ENCODE results near the gene MAB21L3. TPM values are rescaled to one million over a fixed set of nuclear protein-coding genes. Genes with fewer than 3 reads are reported as not detected.

Gene MAB21L3
- total RNA-seq, 1 donor from 2014 or later: 0.34 TPM

- H3K4me1 Mint-ChIP-seq (ENCODE audit: low read depth, unreplicated experiment): peaks cover 8% of the 10 kb centered on the region
- peak overlapping the region; percentile 75 for H3K9ac ChIP-seq (ENCODE audit: low read length)
- TF ChIP-seq EZH2 (IDR thresholded peaks at IDR 0.05; ENCODE audit: insufficient read depth, low read length) (no peak), CTCF (IDR thresholded peaks at IDR 0.05; ENCODE audit: insufficient read depth, low read depth, low read length) (peak; percentile 67)
- peak overlapping the region; percentile 58 for H3K4me3 ChIP-seq (ENCODE audit: insufficient read depth, low read depth, low read length)
- no peaks in the 10 kb centered on the region for H3K4me1 ChIP-seq (ENCODE audit: insufficient read depth, low read length)
- no peak overlapping the region for H3K27ac ChIP-seq (ENCODE audit: low read depth, low read length)
- H4K20me1 ChIP-seq (ENCODE audit: insufficient read depth, low read length): no peaks in the 10 kb centered on the region
- H2AFZ ChIP-seq (ENCODE audit: low read depth, low read length): peak overlapping the region; percentile 93
- peak overlapping the region; percentile 84 for H3K4me3 Mint-ChIP-seq (ENCODE audit: unreplicated experiment)
- H3K36me3 Mint-ChIP-seq (ENCODE audit: low read depth, unreplicated experiment): no peaks in the 10 kb centered on the region
- peaks cover 11% of the 10 kb centered on the region for H3K27me3 ChIP-seq (ENCODE audit: insufficient read depth, low read length)
- peaks cover 2% of the 10 kb centered on the region for H3K9me3 Mint-ChIP-seq (ENCODE audit: unreplicated experiment)
- FAIRE-seq (no peak), DNase-seq (ENCODE audit: low read depth) (no peak)
- H3K4me2 ChIP-seq (ENCODE audit: low read length): peak overlapping the region; percentile 98
- H3K36me3 ChIP-seq (ENCODE audit: insufficient read depth, low read length): no peaks in the 10 kb centered on the region
- peaks cover 18% of the 10 kb centered on the region for H3K27me3 Mint-ChIP-seq (ENCODE audit: low read depth, unreplicated experiment)
- H3K27ac Mint-ChIP-seq (ENCODE audit: unreplicated experiment): peak overlapping the region; percentile 62
- no peaks in the 10 kb centered on the region for H3K9me3 ChIP-seq (ENCODE audit: insufficient read depth, low read depth, low read length)
- no peaks in the 10 kb centered on the region for H3K79me2 ChIP-seq (ENCODE audit: insufficient read depth, low read length)
These were observed 57.3 kb downstream of the MAB21L3 start for GRCh38 chr1:116168277-116169032.

- no peak for TF ChIP-seq CTCF (IDR thresholded peaks at IDR 0.05; ENCODE audit: insufficient read depth, low read depth, low read length)
- no peak for TF ChIP-seq EZH2 (IDR thresholded peaks at IDR 0.05; ENCODE audit: insufficient read depth, low read length)
- no peak overlapping the region for H3K27ac Mint-ChIP-seq (ENCODE audit: unreplicated experiment)
- H3K4me3 Mint-ChIP-seq (ENCODE audit: unreplicated experiment): no peak overlapping the region
- no peaks in the 10 kb centered on the region for H3K9me3 ChIP-seq (ENCODE audit: insufficient read depth, low read depth, low read length)
- no peak overlapping the region for H3K4me2 ChIP-seq (ENCODE audit: low read length)
- H3K4me3 ChIP-seq (ENCODE audit: insufficient read depth, low read depth, low read length): no peak overlapping the region
- FAIRE-seq: no peak
- H3K27me3 Mint-ChIP-seq (ENCODE audit: low read depth, unreplicated experiment): peaks cover 18% of the 10 kb centered on the region
- H3K36me3 Mint-ChIP-seq (ENCODE audit: low read depth, unreplicated experiment): no peaks in the 10 kb centered on the region
- H3K4me1 ChIP-seq (ENCODE audit: insufficient read depth, low read length): no peaks in the 10 kb centered on the region
- H3K9me3 Mint-ChIP-seq (ENCODE audit: unreplicated experiment): peaks cover 2% of the 10 kb centered on the region
- H4K20me1 ChIP-seq (ENCODE audit: insufficient read depth, low read length): no peaks in the 10 kb centered on the region
- H3K27me3 ChIP-seq (ENCODE audit: insufficient read depth, low read length): peaks cover 11% of the 10 kb centered on the region
- peaks cover 3% of the 10 kb centered on the region for H3K4me1 Mint-ChIP-seq (ENCODE audit: low read depth, unreplicated experiment)
- no peak overlapping the region for H3K9ac ChIP-seq (ENCODE audit: low read length)
- no peaks in the 10 kb centered on the region for H3K79me2 ChIP-seq (ENCODE audit: insufficient read depth, low read length)
- no peak overlapping the region for H2AFZ ChIP-seq (ENCODE audit: low read depth, low read length)
- H3K27ac ChIP-seq (ENCODE audit: low read depth, low read length): no peak overlapping the region
- H3K36me3 ChIP-seq (ENCODE audit: insufficient read depth, low read length): no peaks in the 10 kb centered on the region
- no peak for DNase-seq (ENCODE audit: low read depth)
These were observed 58.7 kb downstream of the MAB21L3 start for GRCh38 chr1:116169898-116170297.
